WTC11 (cell line): ENCODE measurements around the gene MAPK7. TPM values are rescaled to one million over a fixed set of nuclear protein-coding genes. Genes with fewer than 3 reads are reported as not detected.

Experiments
- ATAC-seq: fragments of 200-7000 bp; cut with Tn5 transposase; 2 replicates; pipeline ENCODE4 v1.10.0; 2021; ENCODE audit warnings: mild to moderate bottlenecking, moderate library complexity
- CTCF ChIA-PET: fragments of 300-600 bp; sonication (Branson Sonifier 250); formaldehyde crosslinking; loops from one replicate; lab custom pipeline; 2021; ENCODE audit warnings: antibody characterized with exemption; lab: Charles Lee
- POLR2A ChIA-PET: fragments of 350-600 bp; sonication (Branson Sonifier 250); formaldehyde crosslinking; loops from one replicate; lab custom pipeline; 2021; ENCODE audit warnings: antibody characterized with exemption; lab: Charles Lee
- DNase-seq: peaks from one replicate; pipeline ENCODE4 v3.0.0; 2021; ENCODE audit warnings: low spot score
- H3K27ac Mint-ChIP-seq: 2 replicates; pipeline ENCODE4 v1.8.0; 2021; ENCODE audit warnings: mixed read lengths
- H3K27me3 Mint-ChIP-seq: 2 replicates; pipeline ENCODE4 v1.8.0; 2021; ENCODE audit warnings: low read depth, mild to moderate bottlenecking, moderate library complexity, mixed read lengths
- H3K36me3 Mint-ChIP-seq: 2 replicates; pipeline ENCODE4 v1.8.0; 2021; ENCODE audit warnings: mixed read lengths
- H3K4me1 Mint-ChIP-seq: 2 replicates; pipeline ENCODE4 v1.8.0; 2022; ENCODE audit warnings: mixed read lengths
- H3K4me3 Mint-ChIP-seq: 2 replicates; pipeline ENCODE4 v1.8.0; 2021; ENCODE audit warnings: mild to moderate bottlenecking, moderate library complexity, mixed read lengths
- H3K9me3 Mint-ChIP-seq: 2 replicates; pipeline ENCODE4 v1.8.0; 2021; ENCODE audit warnings: mixed read lengths
- AFF4 ChIP-seq: sonication (generic); formaldehyde crosslinking; IDR thresholded peaks from 2 replicates; pipeline ENCODE4 v1.8.1; 2023; ENCODE audit warnings: mild to moderate bottlenecking, missing genetic modification reagents, borderline replicate concordance
- E2F1 ChIP-seq: sonication (generic); formaldehyde crosslinking; IDR thresholded peaks from 2 replicates; pipeline ENCODE4 v1.8.0; 2022; ENCODE audit warnings: mild to moderate bottlenecking, missing genetic modification reagents
- ELF4 ChIP-seq: sonication (generic); formaldehyde crosslinking; IDR thresholded peaks from 2 replicates; pipeline ENCODE4 v1.8.1; 2022; ENCODE audit warnings: low read depth, mild to moderate bottlenecking, moderate library complexity, missing genetic modification reagents
- ETV6 ChIP-seq: sonication (generic); formaldehyde crosslinking; IDR thresholded peaks from 2 replicates; pipeline ENCODE4 v1.8.1; 2022; ENCODE audit warnings: mild to moderate bottlenecking, missing genetic modification reagents
- HMGXB4 ChIP-seq: sonication (generic); formaldehyde crosslinking; IDR thresholded peaks from 2 replicates; pipeline ENCODE4 v1.8.1; 2023; ENCODE audit warnings: mild to moderate bottlenecking, moderate library complexity, missing genetic modification reagents
- MAX ChIP-seq: sonication (generic); formaldehyde crosslinking; IDR thresholded peaks from 2 replicates; pipeline ENCODE4 v1.8.0; 2022; ENCODE audit warnings: mild to moderate bottlenecking, missing genetic modification reagents
- NFE2L1 ChIP-seq: sonication (generic); formaldehyde crosslinking; IDR thresholded peaks from 2 replicates; pipeline ENCODE4 v1.8.1; 2023; ENCODE audit warnings: missing genetic modification reagents
- NR2C2 ChIP-seq: sonication (generic); formaldehyde crosslinking; IDR thresholded peaks from 2 replicates; pipeline ENCODE4 v1.8.0; 2022; ENCODE audit warnings: mild to moderate bottlenecking, missing genetic modification reagents
- OVOL2 ChIP-seq: fragments of 250-450 bp; sonication (Bioruptor Pico); IDR thresholded peaks from 2 replicates; pipeline ENCODE4 v1.9.0; 2021; ENCODE audit warnings: mild to moderate bottlenecking, borderline replicate concordance
- PRDM15 ChIP-seq: sonication (generic); formaldehyde crosslinking; IDR thresholded peaks from 2 replicates; pipeline ENCODE4 v1.8.0; 2022; ENCODE audit warnings: missing genetic modification reagents
- RORB ChIP-seq: fragments of 250-450 bp; sonication (Bioruptor Pico); IDR thresholded peaks from 2 replicates; pipeline ENCODE4 v1.9.0; 2021; ENCODE audit warnings: mild to moderate bottlenecking
- SP1 ChIP-seq: sonication (generic); formaldehyde crosslinking; conservative IDR thresholded peaks from 2 replicates; pipeline ENCODE4 v1.8.1; 2022; ENCODE audit warnings: missing genetic modification reagents
- TEAD1 ChIP-seq: sonication (generic); formaldehyde crosslinking; IDR thresholded peaks from 2 replicates; pipeline ENCODE4 v1.8.0; 2022; ENCODE audit warnings: mild to moderate bottlenecking, missing genetic modification reagents
- TP53 ChIP-seq: sonication (generic); formaldehyde crosslinking; IDR thresholded peaks from 2 replicates; pipeline ENCODE4 v1.8.1; 2023; ENCODE audit warnings: mild to moderate bottlenecking, missing genetic modification reagents
- ZBTB21 ChIP-seq: sonication (generic); formaldehyde crosslinking; IDR thresholded peaks from 2 replicates; pipeline ENCODE4 v1.8.1; 2023; ENCODE audit warnings: mild to moderate bottlenecking, missing genetic modification reagents, borderline replicate concordance
- ZNF416 ChIP-seq: fragments of 250-450 bp; sonication (Bioruptor Pico); IDR thresholded peaks from 2 replicates; pipeline ENCODE4 v1.9.0; 2021; ENCODE audit warnings: mild to moderate bottlenecking, inconsistent platforms
- ZNF425 ChIP-seq: fragments of 250-450 bp; sonication (Bioruptor Pico); conservative IDR thresholded peaks from 2 replicates; pipeline ENCODE4 v1.9.0; 2021; ENCODE audit warnings: mild to moderate bottlenecking
- total RNA-seq: library from RNA; stranded (reverse); gene quantifications from 3 replicates; pipeline ENCODE4 v1.2.3, GENCODE V29; 2021
- TF ChIP-seq, protein P1 (sequence below): sonication (generic); formaldehyde crosslinking; IDR thresholded peaks from 2 replicates; pipeline ENCODE4 v1.8.0; 2023; ENCODE audit warnings: missing genetic modification reagents, mild to moderate bottlenecking, borderline replicate concordance
- TF ChIP-seq, protein P2 (sequence below): sonication (generic); formaldehyde crosslinking; IDR thresholded peaks from 2 replicates; pipeline ENCODE4 v1.8.1; 2023; ENCODE audit warnings: mild to moderate bottlenecking, missing genetic modification reagents, moderate library complexity
- TF ChIP-seq, protein P3 (sequence below): fragments of 250-450 bp; sonication (Bioruptor Pico); IDR thresholded peaks from 2 replicates; pipeline ENCODE4 v1.9.0; 2021; ENCODE audit warnings: mild to moderate bottlenecking

MAPK7 gene
- total RNA-seq, 1 experiment from 2014 or later, result 38.5 TPM

GRCh38 chr17:19365499-19365817 is 12.8 kb upstream of the MAPK7 start:
- ChIA-PET CTCF (interaction anchor here (0.8 to 5.4 kb wide), 9 partner anchors 12 to 281 kb away, joined by 3 to 91 read pairs (median 10); partner anchors contain the start of genes MAPK7 and MFAP4), POLR2A (interaction anchor here (0.6 to 1.1 kb wide), 2 partner anchors 13 to 397 kb away, joined by 3 to 7 read pairs; partner anchors contain the start of gene MAPK7)
- TF ChIP-seq, protein P1, sequence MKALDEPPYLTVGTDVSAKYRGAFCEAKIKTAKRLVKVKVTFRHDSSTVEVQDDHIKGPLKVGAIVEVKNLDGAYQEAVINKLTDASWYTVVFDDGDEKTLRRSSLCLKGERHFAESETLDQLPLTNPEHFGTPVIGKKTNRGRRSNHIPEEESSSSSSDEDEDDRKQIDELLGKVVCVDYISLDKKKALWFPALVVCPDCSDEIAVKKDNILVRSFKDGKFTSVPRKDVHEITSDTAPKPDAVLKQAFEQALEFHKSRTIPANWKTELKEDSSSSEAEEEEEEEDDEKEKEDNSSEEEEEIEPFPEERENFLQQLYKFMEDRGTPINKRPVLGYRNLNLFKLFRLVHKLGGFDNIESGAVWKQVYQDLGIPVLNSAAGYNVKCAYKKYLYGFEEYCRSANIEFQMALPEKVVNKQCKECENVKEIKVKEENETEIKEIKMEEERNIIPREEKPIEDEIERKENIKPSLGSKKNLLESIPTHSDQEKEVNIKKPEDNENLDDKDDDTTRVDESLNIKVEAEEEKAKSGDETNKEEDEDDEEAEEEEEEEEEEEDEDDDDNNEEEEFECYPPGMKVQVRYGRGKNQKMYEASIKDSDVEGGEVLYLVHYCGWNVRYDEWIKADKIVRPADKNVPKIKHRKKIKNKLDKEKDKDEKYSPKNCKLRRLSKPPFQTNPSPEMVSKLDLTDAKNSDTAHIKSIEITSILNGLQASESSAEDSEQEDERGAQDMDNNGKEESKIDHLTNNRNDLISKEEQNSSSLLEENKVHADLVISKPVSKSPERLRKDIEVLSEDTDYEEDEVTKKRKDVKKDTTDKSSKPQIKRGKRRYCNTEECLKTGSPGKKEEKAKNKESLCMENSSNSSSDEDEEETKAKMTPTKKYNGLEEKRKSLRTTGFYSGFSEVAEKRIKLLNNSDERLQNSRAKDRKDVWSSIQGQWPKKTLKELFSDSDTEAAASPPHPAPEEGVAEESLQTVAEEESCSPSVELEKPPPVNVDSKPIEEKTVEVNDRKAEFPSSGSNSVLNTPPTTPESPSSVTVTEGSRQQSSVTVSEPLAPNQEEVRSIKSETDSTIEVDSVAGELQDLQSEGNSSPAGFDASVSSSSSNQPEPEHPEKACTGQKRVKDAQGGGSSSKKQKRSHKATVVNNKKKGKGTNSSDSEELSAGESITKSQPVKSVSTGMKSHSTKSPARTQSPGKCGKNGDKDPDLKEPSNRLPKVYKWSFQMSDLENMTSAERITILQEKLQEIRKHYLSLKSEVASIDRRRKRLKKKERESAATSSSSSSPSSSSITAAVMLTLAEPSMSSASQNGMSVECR (CRISPR knock-in tag), result no peak
- TF ChIP-seq ZNF425 (no peak), ZBTB21 (CRISPR knock-in tag) (no peak), ZNF416 (no peak), PRDM15 (no peak), ELF4 (CRISPR knock-in tag) (no peak), NR2C2 (CRISPR knock-in tag) (no peak), NFE2L1 (CRISPR knock-in tag) (no peak), AFF4 (no peak), SP1 (no peak), MAX (CRISPR knock-in tag) (no peak), E2F1 (CRISPR knock-in tag) (no peak), RORB (CRISPR knock-in tag) (no peak), ETV6 (CRISPR knock-in tag) (no peak), TEAD1 (CRISPR knock-in tag) (no peak), TP53 (no peak), HMGXB4 (CRISPR knock-in tag) (no peak), OVOL2 (CRISPR knock-in tag) (no peak)
- TF ChIP-seq, protein P2, sequence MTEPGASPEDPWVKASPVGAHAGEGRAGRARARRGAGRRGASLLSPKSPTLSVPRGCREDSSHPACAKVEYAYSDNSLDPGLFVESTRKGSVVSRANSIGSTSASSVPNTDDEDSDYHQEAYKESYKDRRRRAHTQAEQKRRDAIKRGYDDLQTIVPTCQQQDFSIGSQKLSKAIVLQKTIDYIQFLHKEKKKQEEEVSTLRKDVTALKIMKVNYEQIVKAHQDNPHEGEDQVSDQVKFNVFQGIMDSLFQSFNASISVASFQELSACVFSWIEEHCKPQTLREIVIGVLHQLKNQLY (CRISPR knock-in tag), result no peak
- TF ChIP-seq, protein P3, sequence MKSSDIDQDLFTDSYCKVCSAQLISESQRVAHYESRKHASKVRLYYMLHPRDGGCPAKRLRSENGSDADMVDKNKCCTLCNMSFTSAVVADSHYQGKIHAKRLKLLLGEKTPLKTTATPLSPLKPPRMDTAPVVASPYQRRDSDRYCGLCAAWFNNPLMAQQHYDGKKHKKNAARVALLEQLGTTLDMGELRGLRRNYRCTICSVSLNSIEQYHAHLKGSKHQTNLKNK, result no peak
- H3K4me3 Mint-ChIP-seq, result no peak overlapping the region
- ATAC-seq, result no peak
- no peaks in the 10 kb centered on the region for H3K27me3 Mint-ChIP-seq
- 0 out of 2 replicates have a peak, but pooled peaks cover 2% of the 10 kb centered on the region for H3K36me3 Mint-ChIP-seq
- DNase-seq, result no peak
- peaks cover 22% of the 10 kb centered on the region for H3K4me1 Mint-ChIP-seq
- no peak overlapping the region for H3K27ac Mint-ChIP-seq
- no peaks in the 10 kb centered on the region for H3K9me3 Mint-ChIP-seq
